HS-5 (cell line): Measurements from ENCODE around the gene ITLN2.
"Not testable (repeated sequence)": the region's sequence is repeated elsewhere in the genome, so short reads cannot be mapped to it uniquely, and the experiment has no call there.

ENCODE experiments used
- DNase-seq: peaks from one replicate; pipeline ENCODE4 v3.0.0-alpha.2; 2012; ENCODE audit warnings: low read depth

Gene ITLN2

DNA sequence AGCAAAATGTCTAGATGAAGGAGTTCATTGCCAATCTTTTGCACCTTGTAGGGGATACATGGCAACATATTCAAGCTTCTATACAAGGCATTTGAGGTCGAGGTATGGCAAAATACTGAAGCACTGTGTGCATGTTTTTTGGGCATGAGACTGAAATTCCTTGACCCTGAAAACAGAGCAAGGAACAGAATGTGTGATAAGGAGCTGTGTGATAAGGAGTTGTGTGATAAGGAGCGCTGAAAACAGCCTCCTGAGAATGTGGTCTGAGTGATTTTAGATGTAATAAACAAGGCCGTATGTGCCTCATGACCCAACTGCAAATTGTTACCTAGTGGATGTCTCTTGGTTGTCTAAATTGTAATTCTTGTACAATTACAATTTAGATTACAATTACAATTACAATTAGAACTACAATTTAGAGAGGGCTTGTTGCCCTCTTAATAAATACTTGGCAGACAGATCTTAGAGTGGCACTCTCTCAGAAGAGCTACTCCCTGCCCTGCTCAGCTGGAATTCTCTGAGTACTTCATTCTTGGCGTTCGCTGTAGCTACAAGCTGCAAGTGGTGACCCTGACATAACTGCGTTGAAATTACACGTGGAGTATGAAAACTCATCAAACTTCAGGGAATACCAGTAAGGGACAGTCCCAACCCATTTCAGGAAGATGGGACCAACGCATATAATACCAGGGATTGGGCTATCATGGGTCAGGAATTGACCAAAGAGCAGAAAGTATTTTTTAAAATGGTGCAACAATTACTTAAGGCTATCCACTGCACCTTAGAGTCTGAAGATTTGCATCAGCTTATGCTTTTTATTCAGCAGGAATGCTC is 49.6 kb downstream of the ITLN2 start:
- no peak for DNase-seq

DNA sequence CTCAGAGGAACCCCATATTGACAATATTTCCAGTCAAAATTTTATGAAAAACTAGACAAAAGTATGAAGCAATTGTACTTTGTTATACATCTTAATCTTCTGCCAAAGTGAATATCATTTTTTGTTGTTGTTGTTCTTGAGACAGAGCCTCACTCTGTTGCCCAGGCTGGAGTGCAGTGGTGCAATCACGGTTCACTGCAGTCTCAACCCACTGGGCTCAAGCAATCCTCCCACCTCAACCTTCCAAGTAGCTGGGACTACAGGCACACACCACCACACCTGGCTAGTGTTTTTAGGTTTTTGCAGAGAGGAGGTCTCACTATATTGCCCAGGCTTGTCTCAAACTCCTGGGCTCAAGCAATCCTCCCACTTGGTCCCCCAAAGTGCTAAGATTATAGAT is 52.4 kb downstream of the ITLN2 start:
- DNase-seq, result not testable (repeated sequence)

DNA sequence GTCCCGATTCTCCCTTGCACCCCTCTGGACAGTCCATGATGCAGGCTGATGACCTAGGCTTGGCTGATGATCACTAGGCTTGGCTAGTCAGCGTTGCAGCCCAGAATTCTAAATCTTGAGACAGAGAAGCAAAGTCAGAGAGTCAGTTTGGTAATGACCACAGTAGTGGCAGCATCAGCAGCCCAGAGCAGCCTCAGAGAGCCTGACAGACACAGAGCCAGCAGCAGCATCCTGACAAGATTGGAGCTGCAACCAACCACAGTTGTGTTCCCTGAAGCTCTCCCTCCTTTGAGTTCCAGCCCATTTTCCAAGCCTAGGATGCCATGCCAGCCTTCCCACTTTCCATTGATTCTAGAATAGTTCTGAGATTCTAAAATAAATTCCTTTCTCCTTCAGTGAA is 52.8 kb downstream of the ITLN2 start:
- DNase-seq, result no peak

DNA sequence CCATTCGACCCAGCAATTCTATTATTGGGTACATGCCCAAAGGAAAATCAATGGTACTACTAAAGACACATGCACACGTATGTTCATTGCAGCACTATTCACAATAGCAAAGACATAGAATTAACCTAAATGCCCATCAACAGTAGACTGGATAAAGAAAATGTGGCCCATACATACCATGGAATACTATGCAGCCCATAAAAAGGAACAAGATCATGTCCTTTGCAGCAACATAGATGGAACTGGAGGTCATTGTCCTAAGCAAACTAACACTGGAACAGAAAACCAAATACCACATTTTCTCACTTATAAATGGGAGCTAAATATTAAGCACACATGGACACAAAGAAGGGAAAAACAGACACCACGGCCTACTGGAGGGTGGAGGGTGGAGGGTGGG is 53.9 kb downstream of the ITLN2 start:
- DNase-seq, result not testable (repeated sequence)
